ENCODE data around the gene PLK5. TPM values are rescaled to one million over a fixed set of nuclear protein-coding genes. Genes with fewer than 3 reads are reported as not detected.

The PLK5 gene
- total RNA-seq, 1 donor from 2014 or later = not detected

DNA sequence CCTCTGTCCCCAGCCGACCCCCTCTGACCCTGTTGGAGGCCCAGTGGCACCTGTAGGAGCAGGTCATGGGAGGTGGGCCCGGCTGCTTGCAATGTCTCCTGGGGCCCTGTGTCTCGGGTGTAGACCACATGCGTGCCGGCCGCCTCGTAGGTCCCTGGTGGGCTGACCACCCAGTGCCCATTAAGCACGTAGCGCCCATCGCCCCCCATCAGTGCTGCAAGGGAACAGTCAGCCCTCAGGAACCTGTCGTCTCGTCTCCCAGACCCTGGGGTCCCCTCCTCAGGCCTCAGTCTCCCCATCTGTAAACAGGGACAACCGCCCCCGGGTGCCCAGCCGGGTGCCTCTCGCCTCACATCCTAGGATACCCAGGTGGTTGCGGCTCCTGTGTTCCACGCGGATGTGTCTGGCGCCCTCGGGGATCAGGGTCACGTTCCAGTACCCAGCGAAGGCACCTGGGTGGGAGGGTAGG, 16.7 kb upstream of the PLK5 start:
- TF ChIP-seq, protein P1, sequence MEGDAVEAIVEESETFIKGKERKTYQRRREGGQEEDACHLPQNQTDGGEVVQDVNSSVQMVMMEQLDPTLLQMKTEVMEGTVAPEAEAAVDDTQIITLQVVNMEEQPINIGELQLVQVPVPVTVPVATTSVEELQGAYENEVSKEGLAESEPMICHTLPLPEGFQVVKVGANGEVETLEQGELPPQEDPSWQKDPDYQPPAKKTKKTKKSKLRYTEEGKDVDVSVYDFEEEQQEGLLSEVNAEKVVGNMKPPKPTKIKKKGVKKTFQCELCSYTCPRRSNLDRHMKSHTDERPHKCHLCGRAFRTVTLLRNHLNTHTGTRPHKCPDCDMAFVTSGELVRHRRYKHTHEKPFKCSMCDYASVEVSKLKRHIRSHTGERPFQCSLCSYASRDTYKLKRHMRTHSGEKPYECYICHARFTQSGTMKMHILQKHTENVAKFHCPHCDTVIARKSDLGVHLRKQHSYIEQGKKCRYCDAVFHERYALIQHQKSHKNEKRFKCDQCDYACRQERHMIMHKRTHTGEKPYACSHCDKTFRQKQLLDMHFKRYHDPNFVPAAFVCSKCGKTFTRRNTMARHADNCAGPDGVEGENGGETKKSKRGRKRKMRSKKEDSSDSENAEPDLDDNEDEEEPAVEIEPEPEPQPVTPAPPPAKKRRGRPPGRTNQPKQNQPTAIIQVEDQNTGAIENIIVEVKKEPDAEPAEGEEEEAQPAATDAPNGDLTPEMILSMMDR (IDR thresholded peaks at IDR 0.05; ENCODE audit: insufficient read depth, low read length, severe bottlenecking) = no peak
- DNase-seq (ENCODE audit: low read depth) (no peak), FAIRE-seq (no peak)
- no peak overlapping the region for H3K4me3 ChIP-seq (ENCODE audit: low read depth, low read length)
- H3K36me3 ChIP-seq (ENCODE audit: control insufficient read depth, insufficient read depth, low read length) = peaks cover 1% of the 10 kb centered on the region
- H3K27me3 ChIP-seq (ENCODE audit: control insufficient read depth, insufficient read depth, low read length) = no peaks in the 10 kb centered on the region

DNA sequence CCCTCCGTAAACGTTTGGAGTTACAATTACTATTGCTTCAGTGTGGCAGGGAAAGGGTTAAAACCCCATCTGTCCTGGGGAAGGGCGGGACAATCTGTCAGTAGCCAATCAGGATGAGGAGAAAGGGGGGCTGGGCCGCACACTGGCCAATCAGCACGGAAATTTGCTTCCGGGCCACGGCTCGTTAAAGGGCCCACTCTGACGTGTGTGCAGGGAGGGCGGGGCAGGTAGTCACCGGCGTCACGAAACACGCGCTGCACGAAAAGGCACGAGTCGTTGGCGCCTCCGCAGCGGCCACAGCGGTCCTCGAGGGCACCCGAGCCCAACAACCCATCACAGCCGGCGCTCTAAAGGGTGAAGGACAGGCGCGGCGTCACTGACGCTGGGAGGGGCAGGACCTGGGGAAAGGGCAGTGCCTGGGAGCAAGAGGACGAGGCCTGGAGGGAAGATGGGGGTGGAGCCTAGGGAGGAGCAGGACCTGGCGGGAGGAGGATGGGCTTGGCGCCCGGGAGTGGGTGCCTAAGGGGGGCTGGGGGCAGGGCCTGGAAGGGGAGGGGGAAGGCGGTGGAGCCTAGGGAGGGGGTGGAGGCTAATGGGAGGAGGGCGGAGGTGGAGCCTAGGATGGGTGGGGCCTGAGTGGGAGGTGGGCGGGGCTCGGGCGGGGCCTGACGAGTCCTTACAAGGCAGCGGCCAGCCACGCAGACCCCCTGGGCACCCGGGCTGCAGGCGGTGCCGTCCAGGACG, 15.9 kb upstream of the PLK5 start:
- no peaks in the 10 kb centered on the region for H3K27me3 ChIP-seq (ENCODE audit: control insufficient read depth, insufficient read depth, low read length)
- FAIRE-seq (peak; percentile 7), DNase-seq (ENCODE audit: low read depth) (peak; percentile 83)
- TF ChIP-seq, protein P1 (IDR thresholded peaks at IDR 0.05; ENCODE audit: insufficient read depth, low read length, severe bottlenecking) = no peak
- H3K4me3 ChIP-seq (ENCODE audit: low read depth, low read length) = peak overlapping the region; percentile 48
- peaks cover 1% of the 10 kb centered on the region for H3K36me3 ChIP-seq (ENCODE audit: control insufficient read depth, insufficient read depth, low read length)

DNA sequence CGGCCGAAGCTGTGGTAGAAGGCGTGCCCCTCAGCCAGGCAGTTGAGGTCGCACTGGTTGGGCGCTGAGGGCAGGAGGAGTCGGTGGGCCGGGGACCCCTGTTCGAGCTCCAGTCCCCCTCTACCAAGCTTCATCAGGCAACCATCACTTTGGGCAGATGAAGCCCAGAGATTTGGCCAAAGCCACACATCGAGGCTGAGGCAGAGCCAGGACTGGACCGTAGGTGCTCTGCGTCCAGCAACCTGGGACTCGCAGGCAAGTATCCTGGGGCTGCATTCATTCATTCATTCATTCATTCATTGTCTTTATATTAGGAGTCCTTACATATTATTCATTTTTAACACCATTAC, 15.4 kb upstream of the PLK5 start:
- Histone ChIP-seq H3K36me3 (ENCODE audit: control insufficient read depth, insufficient read depth, low read length) (peaks cover 1% of the 10 kb centered on the region), H3K27me3 (ENCODE audit: control insufficient read depth, insufficient read depth, low read length) (no peaks in the 10 kb centered on the region), H3K4me3 (ENCODE audit: low read depth, low read length) (peak overlapping the region; percentile 48)
- FAIRE-seq (no peak), DNase-seq (ENCODE audit: low read depth) (no peak)
- TF ChIP-seq, protein P1 (IDR thresholded peaks at IDR 0.05; ENCODE audit: insufficient read depth, low read length, severe bottlenecking) = no peak

DNA sequence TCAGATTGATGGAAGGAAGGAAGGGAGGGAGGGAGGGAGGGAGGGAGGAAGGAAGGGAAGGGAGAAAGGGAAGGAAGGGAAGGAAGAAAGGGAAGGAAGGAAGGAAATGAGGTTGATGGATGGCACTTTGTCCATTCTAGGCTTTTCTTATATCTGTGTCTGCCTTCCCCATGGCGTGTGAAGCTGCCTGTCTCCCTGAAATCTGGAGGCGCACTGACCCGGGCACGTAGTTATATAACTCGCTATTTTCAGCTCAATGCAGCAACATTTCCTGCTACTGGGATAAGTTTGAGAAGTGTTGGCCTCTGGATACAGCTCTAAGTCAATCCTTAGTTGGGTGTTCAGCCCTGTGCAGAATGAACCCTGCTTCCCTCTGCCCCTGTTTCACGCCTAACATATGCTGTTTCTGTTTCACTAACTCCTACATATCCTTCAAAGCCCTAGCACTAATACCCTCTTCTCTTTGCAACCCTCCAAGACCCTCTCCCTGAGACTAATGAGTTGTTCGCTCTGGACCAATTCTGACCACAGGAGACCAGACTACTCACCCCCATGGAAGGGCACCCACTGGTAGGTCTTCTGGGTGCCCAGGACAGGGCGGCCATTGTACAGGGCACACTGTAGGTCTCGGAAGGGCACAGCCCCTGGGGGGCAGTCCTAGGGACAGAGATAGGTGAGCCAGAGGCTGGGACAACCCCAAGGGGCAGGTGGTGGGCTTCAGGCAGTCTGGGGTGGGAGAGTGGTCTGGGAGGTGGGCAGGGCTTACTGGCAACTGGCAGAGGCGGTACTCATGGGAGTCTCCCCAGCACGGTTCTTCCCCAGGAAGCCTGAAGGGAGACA, 14.1 kb upstream of the PLK5 start:
- Histone ChIP-seq H3K4me3 (ENCODE audit: low read depth, low read length) (no peak overlapping the region), H3K36me3 (ENCODE audit: control insufficient read depth, insufficient read depth, low read length) (peaks cover 1% of the 10 kb centered on the region), H3K27me3 (ENCODE audit: control insufficient read depth, insufficient read depth, low read length) (no peaks in the 10 kb centered on the region)
- FAIRE-seq (no peak), DNase-seq (ENCODE audit: low read depth) (no peak)
- TF ChIP-seq, protein P1 (IDR thresholded peaks at IDR 0.05; ENCODE audit: insufficient read depth, low read length, severe bottlenecking) = no peak

DNA sequence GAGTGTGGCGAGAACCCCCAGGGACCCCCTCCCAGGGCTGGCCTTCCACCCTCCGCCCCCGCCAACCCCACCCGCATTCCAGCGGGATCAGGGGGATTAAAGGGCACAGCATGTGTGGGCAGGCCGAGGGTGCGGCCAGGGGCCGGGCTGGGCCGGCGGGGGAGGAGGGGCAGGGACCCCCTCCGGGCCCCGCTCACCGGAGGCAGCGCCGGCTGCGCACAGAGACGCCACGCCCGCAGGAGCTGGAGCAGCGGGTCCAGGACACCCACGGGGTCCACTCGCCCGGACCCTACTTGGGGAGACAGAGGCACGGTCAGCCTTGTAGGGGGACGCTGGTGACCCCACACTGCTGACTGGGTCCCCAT, 13.5 kb upstream of the PLK5 start:
- FAIRE-seq (no peak), DNase-seq (ENCODE audit: low read depth) (no peak)
- Histone ChIP-seq H3K36me3 (ENCODE audit: control insufficient read depth, insufficient read depth, low read length) (peaks cover 1% of the 10 kb centered on the region), H3K27me3 (ENCODE audit: control insufficient read depth, insufficient read depth, low read length) (no peaks in the 10 kb centered on the region), H3K4me3 (ENCODE audit: low read depth, low read length) (no peak overlapping the region)
- TF ChIP-seq, protein P1 (IDR thresholded peaks at IDR 0.05; ENCODE audit: insufficient read depth, low read length, severe bottlenecking) = no peak
